ENCODE measurements around the gene PPP6C. TPM values are rescaled to one million over a fixed set of nuclear protein-coding genes. Genes with fewer than 3 reads are reported as not detected.

The PPP6C gene
- total RNA-seq, 1 experiment from 2014 or later: 50.8 TPM

DNA sequence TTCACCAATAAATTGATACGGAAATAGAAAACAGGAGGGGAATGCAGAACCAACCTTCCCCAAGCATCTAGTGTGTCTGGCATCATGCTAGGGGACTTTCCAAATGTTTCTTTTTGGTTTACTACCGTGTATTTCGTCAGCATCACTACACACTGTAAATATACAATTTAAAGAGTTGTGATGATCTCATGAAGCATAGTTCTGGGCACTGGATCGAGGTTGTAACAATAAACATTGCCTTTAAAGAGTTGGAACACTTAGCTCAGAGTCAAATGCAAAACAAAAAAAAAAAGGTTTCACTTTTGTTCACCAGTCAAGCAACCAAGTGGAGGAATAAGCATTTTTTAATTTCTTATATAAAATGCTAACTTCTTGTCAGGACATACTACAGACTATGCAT lies 43.4 kb downstream of the PPP6C start:
- TF ChIP-seq, protein P1, sequence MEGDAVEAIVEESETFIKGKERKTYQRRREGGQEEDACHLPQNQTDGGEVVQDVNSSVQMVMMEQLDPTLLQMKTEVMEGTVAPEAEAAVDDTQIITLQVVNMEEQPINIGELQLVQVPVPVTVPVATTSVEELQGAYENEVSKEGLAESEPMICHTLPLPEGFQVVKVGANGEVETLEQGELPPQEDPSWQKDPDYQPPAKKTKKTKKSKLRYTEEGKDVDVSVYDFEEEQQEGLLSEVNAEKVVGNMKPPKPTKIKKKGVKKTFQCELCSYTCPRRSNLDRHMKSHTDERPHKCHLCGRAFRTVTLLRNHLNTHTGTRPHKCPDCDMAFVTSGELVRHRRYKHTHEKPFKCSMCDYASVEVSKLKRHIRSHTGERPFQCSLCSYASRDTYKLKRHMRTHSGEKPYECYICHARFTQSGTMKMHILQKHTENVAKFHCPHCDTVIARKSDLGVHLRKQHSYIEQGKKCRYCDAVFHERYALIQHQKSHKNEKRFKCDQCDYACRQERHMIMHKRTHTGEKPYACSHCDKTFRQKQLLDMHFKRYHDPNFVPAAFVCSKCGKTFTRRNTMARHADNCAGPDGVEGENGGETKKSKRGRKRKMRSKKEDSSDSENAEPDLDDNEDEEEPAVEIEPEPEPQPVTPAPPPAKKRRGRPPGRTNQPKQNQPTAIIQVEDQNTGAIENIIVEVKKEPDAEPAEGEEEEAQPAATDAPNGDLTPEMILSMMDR (conservative IDR thresholded peaks at IDR 0.05; ENCODE audit: low read depth, low read length): no peak
- no peak for TF ChIP-seq EZH2 (IDR thresholded peaks at IDR 0.05; ENCODE audit: borderline replicate concordance, low read depth, low read length, poor library complexity, severe bottlenecking)
- DNase-seq (ENCODE audit: low spot score): no peak
- CTCF ChIA-PET: no interaction called here
- Histone ChIP-seq H3K27me3 (replicated peaks; ENCODE audit: insufficient read depth, low read depth, low read length, poor library complexity) (no peaks in the 10 kb centered on the region), H3K36me3 (ENCODE audit: insufficient read depth, low read length, poor library complexity, severe bottlenecking) (peaks cover 19% of the 10 kb centered on the region), H3K4me3 (ENCODE audit: low read depth, low read length, poor library complexity, severe bottlenecking) (no peak overlapping the region), H3K27ac (ENCODE audit: low read depth, low read length, poor library complexity, severe bottlenecking) (no peak overlapping the region), H3K4me1 (ENCODE audit: insufficient read depth, low read length, poor library complexity, severe bottlenecking) (no peaks in the 10 kb centered on the region), H3K9me3 (ENCODE audit: low read depth, low read length, poor library complexity, severe bottlenecking) (no peaks in the 10 kb centered on the region)
- intact Hi-C loops (cut with micrococcal nuclease; ENCODE audit: unreplicated experiment): loop anchor here (10.0 kb wide), 1 partner anchor 291 kb away; the partner anchor contains the start of gene WDR38
- POLR2A ChIA-PET (ENCODE audit: low non-redundant PET): no interaction called here
- no TSS peak for BruUV-seq (replicated peaks)

DNA sequence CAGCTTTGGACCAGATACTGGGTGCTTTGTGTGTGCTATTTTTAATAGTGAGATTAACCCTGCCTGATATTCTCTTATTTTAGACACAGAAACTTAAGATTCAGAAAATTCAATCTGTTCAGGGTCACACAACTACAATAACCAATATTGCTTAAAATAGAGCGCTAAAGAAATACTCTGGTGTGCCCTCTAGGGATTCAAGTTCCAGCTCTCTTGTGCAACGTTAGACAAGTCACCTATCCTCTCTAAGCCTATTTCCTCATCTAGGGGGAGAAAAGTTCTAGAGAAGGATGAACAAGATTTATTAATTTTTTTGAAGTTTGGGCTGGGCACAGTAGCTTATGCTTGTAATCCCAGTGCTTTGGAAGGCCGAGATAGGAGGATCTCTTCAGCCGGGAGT lies 44.2 kb downstream of the PPP6C start:
- H3K36me3 ChIP-seq (ENCODE audit: insufficient read depth, low read length, poor library complexity, severe bottlenecking): peaks cover 10% of the 10 kb centered on the region
- CTCF ChIA-PET: interaction anchor here (0.7 kb wide), 1 partner anchor 16 kb away, joined by 3 read pairs; no protein-coding TSS in a partner anchor

DNA sequence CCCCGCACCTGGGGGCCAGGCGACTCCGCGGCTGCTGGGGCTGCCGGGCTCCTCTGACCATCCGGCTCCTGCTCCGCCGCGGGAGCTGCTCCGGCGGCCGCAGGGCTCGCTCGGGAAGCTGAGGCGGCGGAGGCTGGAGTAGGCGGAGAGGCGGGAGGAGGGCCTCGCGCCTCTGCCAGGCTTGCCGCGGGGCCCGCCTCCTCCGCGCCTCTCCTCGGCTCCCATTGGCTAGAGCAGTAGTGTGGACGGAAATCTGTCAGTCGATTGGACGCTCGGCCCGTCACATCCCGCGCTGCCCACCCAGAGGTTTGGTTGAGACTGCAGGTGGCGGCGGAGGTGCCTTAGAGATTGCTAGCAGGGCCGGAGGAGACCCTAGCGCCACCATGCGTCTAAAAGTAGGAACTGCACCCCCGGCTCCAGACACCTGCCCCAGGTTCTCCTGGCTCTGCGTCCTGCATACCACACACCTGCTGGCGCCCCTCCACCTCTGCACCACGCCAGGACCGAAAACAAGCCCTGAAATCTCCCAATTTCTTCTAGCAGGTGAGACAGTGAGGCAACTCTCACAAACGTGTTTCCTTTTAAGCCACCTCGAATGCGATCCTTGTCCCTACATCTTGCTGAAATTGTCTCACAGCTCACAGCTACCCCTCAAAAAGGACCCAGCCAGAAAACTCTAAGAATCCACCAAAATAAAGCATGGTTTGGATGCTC lies 46.1 kb downstream of the PPP6C start, which contains the start of gene SCAI:
TSS of gene SCAI (minus strand) at position 152 of the 714 bp plus-strand sequence. CDS start at position 61, 91 bp downstream.
- intact Hi-C loops (cut with micrococcal nuclease; ENCODE audit: unreplicated experiment): loop anchor here (1.0 to 10.0 kb wide), 4 partner anchors 45 to 371 kb away; partner anchors contain the start of genes GOLGA1, NR6A1, PPP6C and WDR38
- ChIA-PET CTCF (interaction anchor here (0.6 to 0.7 kb wide), 2 partner anchors 133 to 1440 kb away, joined by 4 read pairs; no protein-coding TSS in a partner anchor), POLR2A (ENCODE audit: low non-redundant PET) (no interaction called here)
- peak; percentile 100 for DNase-seq (ENCODE audit: low spot score)
- no TSS peak for BruUV-seq (replicated peaks)
- peak within 1 kb of the TSS; percentile 64 for H3K4me3 ChIP-seq (ENCODE audit: low read depth, low read length, poor library complexity, severe bottlenecking)
- TF ChIP-seq, protein P1 (conservative IDR thresholded peaks at IDR 0.05; ENCODE audit: low read depth, low read length): peak; percentile 99
- TF ChIP-seq EZH2 (IDR thresholded peaks at IDR 0.05; ENCODE audit: borderline replicate concordance, low read depth, low read length, poor library complexity, severe bottlenecking): no peak
- H3K4me1 ChIP-seq (ENCODE audit: insufficient read depth, low read length, poor library complexity, severe bottlenecking): no peaks in the 10 kb centered on the region
- H3K9me3 ChIP-seq (ENCODE audit: low read depth, low read length, poor library complexity, severe bottlenecking): no peaks in the 10 kb centered on the region
- peaks cover 5% of the 10 kb centered on the region for H3K36me3 ChIP-seq (ENCODE audit: insufficient read depth, low read length, poor library complexity, severe bottlenecking)
- peak within 1 kb of the TSS; percentile 48 for H3K27ac ChIP-seq (ENCODE audit: low read depth, low read length, poor library complexity, severe bottlenecking)
- H3K27me3 ChIP-seq (replicated peaks; ENCODE audit: insufficient read depth, low read depth, low read length, poor library complexity): no peaks in the 10 kb centered on the region

More for the DNA sequence above, 44.2 kb downstream of the PPP6C start:
- Histone ChIP-seq H3K27ac (ENCODE audit: low read depth, low read length, poor library complexity, severe bottlenecking) (no peak overlapping the region), H3K27me3 (replicated peaks; ENCODE audit: insufficient read depth, low read depth, low read length, poor library complexity) (no peaks in the 10 kb centered on the region), H3K9me3 (ENCODE audit: low read depth, low read length, poor library complexity, severe bottlenecking) (no peaks in the 10 kb centered on the region), H3K4me3 (ENCODE audit: low read depth, low read length, poor library complexity, severe bottlenecking) (no peak overlapping the region), H3K4me1 (ENCODE audit: insufficient read depth, low read length, poor library complexity, severe bottlenecking) (no peaks in the 10 kb centered on the region)
- TF ChIP-seq, protein P1 (conservative IDR thresholded peaks at IDR 0.05; ENCODE audit: low read depth, low read length): no peak
- no peak for TF ChIP-seq EZH2 (IDR thresholded peaks at IDR 0.05; ENCODE audit: borderline replicate concordance, low read depth, low read length, poor library complexity, severe bottlenecking)
- POLR2A ChIA-PET (ENCODE audit: low non-redundant PET): no interaction called here
- no peak for DNase-seq (ENCODE audit: low spot score)
- intact Hi-C loops (cut with micrococcal nuclease; ENCODE audit: unreplicated experiment): loop anchor here (10.0 kb wide), 1 partner anchor 291 kb away; the partner anchor contains the start of gene WDR38
- no TSS peak for BruUV-seq (replicated peaks)

Data from A673 (cell line).